ENCODE measurements around the gene NDUFS3.

DNA sequence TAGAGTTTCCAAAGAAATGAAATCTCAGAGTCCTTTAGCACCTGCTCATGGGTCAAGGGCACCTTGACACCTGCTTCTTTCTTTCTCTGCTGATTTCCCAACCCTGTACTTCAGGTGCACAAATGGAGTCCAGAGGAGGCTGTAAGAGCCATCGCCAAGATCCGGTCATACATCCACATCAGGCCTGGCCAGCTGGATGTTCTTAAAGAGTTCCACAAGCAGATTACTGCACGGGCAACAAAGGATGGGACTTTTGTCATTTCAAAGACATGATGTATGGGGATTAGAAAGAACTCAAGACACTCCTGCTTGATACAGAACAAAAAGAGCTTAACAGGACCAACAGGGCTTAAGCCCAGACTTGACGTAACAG is 7.5 kb upstream of the NDUFS3 start:
- TF ChIP-seq POLR2A (IDR thresholded peaks at IDR 0.05; ENCODE audit: low read depth, low read length), result no peak
- no peak for TF ChIP-seq TAF1 (IDR thresholded peaks at IDR 0.05; ENCODE audit: low read depth, low read length)
